SK-N-SH (cell line): ENCODE results near the gene ARHGAP42.

ENCODE experiments used
- CHD2 ChIP-seq: fragments of 150-350 bp; IDR thresholded peaks from 2 replicates; pipeline ENCODE4 v1.6.1; 2018; ENCODE audit warnings: low read length; ENCODE audit not compliant: partially characterized antibody
- ELF1 ChIP-seq: IDR thresholded peaks from 2 replicates; pipeline ENCODE4 v1.4.0; 2012
- EZH2phosphoT487 ChIP-seq: fragments of 200-600 bp; sonication (generic); IDR thresholded peaks from 2 replicates; pipeline ENCODE4 v1.6.1; 2017; ENCODE audit warnings: low read depth, mixed run types, mild to moderate bottlenecking, antibody characterized with exemption, moderate library complexity, borderline replicate concordance
- FOXM1 ChIP-seq: IDR thresholded peaks from 2 replicates; pipeline ENCODE4 v1.4.0; 2012; ENCODE audit warnings: low read depth, mild to moderate bottlenecking
- MXI1 ChIP-seq: IDR thresholded peaks from 2 replicates; pipeline ENCODE4 v1.6.1; 2012; ENCODE audit warnings: mild to moderate bottlenecking, low read depth, low read length, improper control_type of control experiment
- POLR2AphosphoS5 ChIP-seq: IDR thresholded peaks from 2 replicates; pipeline ENCODE4 v1.6.1; 2012; ENCODE audit warnings: low read depth, low read length
- RAD21 ChIP-seq: IDR thresholded peaks from 2 replicates; pipeline ENCODE4 v1.6.1; 2012; ENCODE audit warnings: mild to moderate bottlenecking, low read length
- TF ChIP-seq, protein P1 (sequence below): IDR thresholded peaks from 2 replicates; pipeline ENCODE4 v1.6.1; 2012; ENCODE audit warnings: mild to moderate bottlenecking, low read depth, low read length, moderate library complexity
- TF ChIP-seq, protein P2 (sequence below): IDR thresholded peaks from 2 replicates; pipeline ENCODE4; 2012
- TF ChIP-seq, protein P3 (sequence below): fragments of 200-600 bp; sonication (generic); IDR thresholded peaks from 2 replicates; pipeline ENCODE4 v1.6.1; 2017; ENCODE audit warnings: antibody characterized with exemption, mild to moderate bottlenecking, moderate library complexity
- TF ChIP-seq, protein P4 (sequence below): fragments of 150-350 bp; IDR thresholded peaks from 2 replicates; pipeline ENCODE4 v1.6.1; 2017; ENCODE audit warnings: antibody characterized with exemption, low read length, low read depth, borderline replicate concordance
- TF ChIP-seq, protein P5 (sequence below): IDR thresholded peaks from 2 replicates; pipeline ENCODE4 v1.4.0; 2012; ENCODE audit warnings: low read depth, borderline replicate concordance

DNA sequence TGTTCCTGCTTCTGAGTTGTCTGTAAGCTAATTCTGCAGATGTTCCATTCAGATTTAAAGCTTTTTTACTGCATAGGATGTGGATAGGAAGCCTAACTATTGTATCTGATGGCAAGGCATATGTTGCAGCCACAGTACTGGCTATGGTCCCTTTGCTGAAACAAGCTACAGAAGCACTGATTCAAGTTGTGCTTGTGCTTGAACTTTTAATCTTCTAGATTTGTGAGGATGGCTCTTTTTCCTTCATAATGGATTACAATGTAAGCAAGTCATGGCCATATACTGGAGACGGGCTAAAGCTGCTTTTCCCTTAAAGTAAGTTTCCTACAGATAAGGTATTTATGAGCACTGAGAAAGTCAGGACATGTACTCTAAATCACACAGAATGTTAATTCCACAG lies 303.8 kb downstream of the ARHGAP42 start:
- TF ChIP-seq, protein P1, sequence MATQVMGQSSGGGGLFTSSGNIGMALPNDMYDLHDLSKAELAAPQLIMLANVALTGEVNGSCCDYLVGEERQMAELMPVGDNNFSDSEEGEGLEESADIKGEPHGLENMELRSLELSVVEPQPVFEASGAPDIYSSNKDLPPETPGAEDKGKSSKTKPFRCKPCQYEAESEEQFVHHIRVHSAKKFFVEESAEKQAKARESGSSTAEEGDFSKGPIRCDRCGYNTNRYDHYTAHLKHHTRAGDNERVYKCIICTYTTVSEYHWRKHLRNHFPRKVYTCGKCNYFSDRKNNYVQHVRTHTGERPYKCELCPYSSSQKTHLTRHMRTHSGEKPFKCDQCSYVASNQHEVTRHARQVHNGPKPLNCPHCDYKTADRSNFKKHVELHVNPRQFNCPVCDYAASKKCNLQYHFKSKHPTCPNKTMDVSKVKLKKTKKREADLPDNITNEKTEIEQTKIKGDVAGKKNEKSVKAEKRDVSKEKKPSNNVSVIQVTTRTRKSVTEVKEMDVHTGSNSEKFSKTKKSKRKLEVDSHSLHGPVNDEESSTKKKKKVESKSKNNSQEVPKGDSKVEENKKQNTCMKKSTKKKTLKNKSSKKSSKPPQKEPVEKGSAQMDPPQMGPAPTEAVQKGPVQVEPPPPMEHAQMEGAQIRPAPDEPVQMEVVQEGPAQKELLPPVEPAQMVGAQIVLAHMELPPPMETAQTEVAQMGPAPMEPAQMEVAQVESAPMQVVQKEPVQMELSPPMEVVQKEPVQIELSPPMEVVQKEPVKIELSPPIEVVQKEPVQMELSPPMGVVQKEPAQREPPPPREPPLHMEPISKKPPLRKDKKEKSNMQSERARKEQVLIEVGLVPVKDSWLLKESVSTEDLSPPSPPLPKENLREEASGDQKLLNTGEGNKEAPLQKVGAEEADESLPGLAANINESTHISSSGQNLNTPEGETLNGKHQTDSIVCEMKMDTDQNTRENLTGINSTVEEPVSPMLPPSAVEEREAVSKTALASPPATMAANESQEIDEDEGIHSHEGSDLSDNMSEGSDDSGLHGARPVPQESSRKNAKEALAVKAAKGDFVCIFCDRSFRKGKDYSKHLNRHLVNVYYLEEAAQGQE, result no peak
- no peak for TF ChIP-seq FOXM1
- TF ChIP-seq, protein P2, sequence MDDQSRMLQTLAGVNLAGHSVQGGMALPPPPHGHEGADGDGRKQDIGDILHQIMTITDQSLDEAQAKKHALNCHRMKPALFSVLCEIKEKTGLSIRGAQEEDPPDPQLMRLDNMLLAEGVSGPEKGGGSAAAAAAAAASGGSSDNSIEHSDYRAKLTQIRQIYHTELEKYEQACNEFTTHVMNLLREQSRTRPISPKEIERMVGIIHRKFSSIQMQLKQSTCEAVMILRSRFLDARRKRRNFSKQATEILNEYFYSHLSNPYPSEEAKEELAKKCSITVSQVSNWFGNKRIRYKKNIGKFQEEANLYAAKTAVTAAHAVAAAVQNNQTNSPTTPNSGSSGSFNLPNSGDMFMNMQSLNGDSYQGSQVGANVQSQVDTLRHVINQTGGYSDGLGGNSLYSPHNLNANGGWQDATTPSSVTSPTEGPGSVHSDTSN, result no peak
- no peak for TF ChIP-seq EZH2phosphoT487
- TF ChIP-seq, protein P3, sequence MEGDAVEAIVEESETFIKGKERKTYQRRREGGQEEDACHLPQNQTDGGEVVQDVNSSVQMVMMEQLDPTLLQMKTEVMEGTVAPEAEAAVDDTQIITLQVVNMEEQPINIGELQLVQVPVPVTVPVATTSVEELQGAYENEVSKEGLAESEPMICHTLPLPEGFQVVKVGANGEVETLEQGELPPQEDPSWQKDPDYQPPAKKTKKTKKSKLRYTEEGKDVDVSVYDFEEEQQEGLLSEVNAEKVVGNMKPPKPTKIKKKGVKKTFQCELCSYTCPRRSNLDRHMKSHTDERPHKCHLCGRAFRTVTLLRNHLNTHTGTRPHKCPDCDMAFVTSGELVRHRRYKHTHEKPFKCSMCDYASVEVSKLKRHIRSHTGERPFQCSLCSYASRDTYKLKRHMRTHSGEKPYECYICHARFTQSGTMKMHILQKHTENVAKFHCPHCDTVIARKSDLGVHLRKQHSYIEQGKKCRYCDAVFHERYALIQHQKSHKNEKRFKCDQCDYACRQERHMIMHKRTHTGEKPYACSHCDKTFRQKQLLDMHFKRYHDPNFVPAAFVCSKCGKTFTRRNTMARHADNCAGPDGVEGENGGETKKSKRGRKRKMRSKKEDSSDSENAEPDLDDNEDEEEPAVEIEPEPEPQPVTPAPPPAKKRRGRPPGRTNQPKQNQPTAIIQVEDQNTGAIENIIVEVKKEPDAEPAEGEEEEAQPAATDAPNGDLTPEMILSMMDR, result no peak
- TF ChIP-seq, protein P4, sequence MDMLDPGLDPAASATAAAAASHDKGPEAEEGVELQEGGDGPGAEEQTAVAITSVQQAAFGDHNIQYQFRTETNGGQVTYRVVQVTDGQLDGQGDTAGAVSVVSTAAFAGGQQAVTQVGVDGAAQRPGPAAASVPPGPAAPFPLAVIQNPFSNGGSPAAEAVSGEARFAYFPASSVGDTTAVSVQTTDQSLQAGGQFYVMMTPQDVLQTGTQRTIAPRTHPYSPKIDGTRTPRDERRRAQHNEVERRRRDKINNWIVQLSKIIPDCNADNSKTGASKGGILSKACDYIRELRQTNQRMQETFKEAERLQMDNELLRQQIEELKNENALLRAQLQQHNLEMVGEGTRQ, result no peak
- no peak for TF ChIP-seq RAD21
- TF ChIP-seq POLR2AphosphoS5, result no peak
- TF ChIP-seq, protein P5, sequence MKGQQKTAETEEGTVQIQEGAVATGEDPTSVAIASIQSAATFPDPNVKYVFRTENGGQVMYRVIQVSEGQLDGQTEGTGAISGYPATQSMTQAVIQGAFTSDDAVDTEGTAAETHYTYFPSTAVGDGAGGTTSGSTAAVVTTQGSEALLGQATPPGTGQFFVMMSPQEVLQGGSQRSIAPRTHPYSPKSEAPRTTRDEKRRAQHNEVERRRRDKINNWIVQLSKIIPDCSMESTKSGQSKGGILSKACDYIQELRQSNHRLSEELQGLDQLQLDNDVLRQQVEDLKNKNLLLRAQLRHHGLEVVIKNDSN, result no peak
- no peak for TF ChIP-seq CHD2
- TF ChIP-seq ELF1, result no peak
- TF ChIP-seq MXI1, result no peak
